Endodermal cell (in vitro differentiated cells): Measurements from ENCODE around the gene NUP210. TPM values are rescaled to one million over a fixed set of nuclear protein-coding genes. Genes with fewer than 3 reads are reported as not detected.

Experiments
- DNase-seq: peaks from one replicate; pipeline ENCODE4 v3.0.0-alpha.2; 2017
- H3K27ac ChIP-seq: 2 replicates; pipeline ENCODE4 v1.5.1; 2013; ENCODE audit warnings: mild to moderate bottlenecking, low read depth, low read length, moderate library complexity
- H3K27me3 ChIP-seq: 2 replicates; pipeline ENCODE4 v1.6.1; 2013; ENCODE audit warnings: mild to moderate bottlenecking, low read length, moderate library complexity; ENCODE audit not compliant: insufficient read depth, control insufficient read depth, poor library complexity, severe bottlenecking
- H3K36me3 ChIP-seq: 2 replicates; pipeline ENCODE4 v1.7.0; 2013; ENCODE audit warnings: mild to moderate bottlenecking, low read length, moderate library complexity; ENCODE audit not compliant: control insufficient read depth, insufficient read depth
- H3K4me1 ChIP-seq: one replicate; pipeline ENCODE4 v1.7.0; 2013; ENCODE audit warnings: low read length; ENCODE audit not compliant: control insufficient read depth, insufficient read depth
- H3K4me3 ChIP-seq: 2 replicates; pipeline ENCODE4 v1.5.1; 2013; ENCODE audit warnings: mild to moderate bottlenecking, low read length, moderate library complexity
- H3K9ac ChIP-seq: 2 replicates; pipeline ENCODE4 v1.6.1; 2013; ENCODE audit warnings: mild to moderate bottlenecking, low read length, moderate library complexity; ENCODE audit not compliant: poor library complexity, severe bottlenecking; ENCODE audit errors: extremely low read depth
- H3K9me3 ChIP-seq: 2 replicates; pipeline ENCODE4 v1.6.1; 2013; ENCODE audit warnings: mild to moderate bottlenecking, low read length, moderate library complexity; ENCODE audit not compliant: control insufficient read depth
- H3K27ac Mint-ChIP-seq: 2 replicates; pipeline ENCODE4 v1.8.0; 2020; ENCODE audit warnings: mixed read lengths
- H3K27me3 Mint-ChIP-seq: 2 replicates; pipeline ENCODE4 v1.8.0; 2021; ENCODE audit warnings: mild to moderate bottlenecking, mixed read lengths; ENCODE audit not compliant: insufficient read depth
- H3K36me3 Mint-ChIP-seq: 2 replicates; pipeline ENCODE4 v1.8.0; 2020; ENCODE audit warnings: low read depth, mixed read lengths
- H3K4me1 Mint-ChIP-seq: 2 replicates; pipeline ENCODE4 v1.8.0; 2020; ENCODE audit warnings: mixed read lengths
- H3K4me3 Mint-ChIP-seq: 2 replicates; pipeline ENCODE4 v1.8.0; 2020; ENCODE audit warnings: mild to moderate bottlenecking, moderate library complexity, mixed read lengths
- H3K9me3 Mint-ChIP-seq: 2 replicates; pipeline ENCODE4 v1.8.0; 2020; ENCODE audit warnings: mild to moderate bottlenecking, mixed read lengths
- CTCF ChIP-seq: fragments of 200-600 bp; sonication (generic); conservative IDR thresholded peaks from 2 replicates; pipeline ENCODE4 v1.5.0; 2021; ENCODE audit warnings: antibody characterized with exemption, mild to moderate bottlenecking
- WGBS, 2 experiments: methylation state at CpG; one replicate each; pipeline versions ENCODE4 v1.1.5 to v1.1.7; 2013; ENCODE audit warnings: missing lambda C conversion rate in 2 of 2, mixed read lengths in 1 of 2; ENCODE audit not compliant: insufficient coverage in 1 of 2, insufficient read length in 1 of 2; 5-methylcytosine and 5-hydroxymethylcytosine counted together
- total RNA-seq, 2 donors: library from RNA; stranded (reverse); fragmentation: NEBNext Ultra II Directional in 1 of 2; extraction: Animal tissue kit (Norgen Biotek cat#: 25700) in 1 of 2; gene quantifications; 2 replicates in 1 of 2; 3 replicates in 1 of 2; pipeline ENCODE4 v1.2.1, GENCODE V29; 2021

NUP210 gene
- total RNA-seq, 2 donors from 2014 or later, result 43.0 to 62.3 TPM

GRCh38 chr3:13346481-13347389, 73.4 kb downstream of the NUP210 start:
- H3K9ac ChIP-seq, result no peak overlapping the region
- no peaks in the 10 kb centered on the region for H3K9me3 ChIP-seq
- Mint-ChIP-seq H3K27me3 (no peaks in the 10 kb centered on the region), H3K4me3 (peak overlapping the region; percentile 23), H3K36me3 (peaks cover 12% of the 10 kb centered on the region), H3K27ac (peak overlapping the region; percentile 92), H3K9me3 (no peaks in the 10 kb centered on the region), H3K4me1 (peaks cover 42% of the 10 kb centered on the region)
- WGBS, 2 experiments, result 67% methylated on average over 14 to 23 of the region's 23 CpGs
- H3K36me3 ChIP-seq, result no peaks in the 10 kb centered on the region
- no peaks in the 10 kb centered on the region for H3K27me3 ChIP-seq
- no peak overlapping the region for H3K27ac ChIP-seq
- no peak overlapping the region for H3K4me3 ChIP-seq
- peak; percentile 65 for TF ChIP-seq CTCF
- DNase-seq, result peak; percentile 91
- peaks cover 3% of the 10 kb centered on the region for H3K4me1 ChIP-seq

GRCh38 chr3:13345772-13346171, 74.3 kb downstream of the NUP210 start:
- no peak overlapping the region for H3K4me3 Mint-ChIP-seq
- H3K9me3 Mint-ChIP-seq, result no peaks in the 10 kb centered on the region
- no peak overlapping the region for H3K4me3 ChIP-seq
- H3K4me1 Mint-ChIP-seq, result peaks cover 42% of the 10 kb centered on the region
- H3K27me3 Mint-ChIP-seq, result no peaks in the 10 kb centered on the region
- H3K4me1 ChIP-seq, result peaks cover 3% of the 10 kb centered on the region
- TF ChIP-seq CTCF, result no peak
- no peak overlapping the region for H3K27ac Mint-ChIP-seq
- 95 to 100% methylated on average over 3 to 6 of the region's 6 CpGs for WGBS, 2 experiments
- DNase-seq, result no peak
- H3K36me3 Mint-ChIP-seq, result peaks cover 17% of the 10 kb centered on the region
- H3K27ac ChIP-seq, result no peak overlapping the region
- no peaks in the 10 kb centered on the region for H3K9me3 ChIP-seq
- H3K36me3 ChIP-seq, result no peaks in the 10 kb centered on the region
- no peaks in the 10 kb centered on the region for H3K27me3 ChIP-seq
- H3K9ac ChIP-seq, result no peak overlapping the region

- no peak for DNase-seq
- no peak for TF ChIP-seq CTCF
- Histone ChIP-seq H3K27me3 (no peaks in the 10 kb centered on the region), H3K27ac (no peak overlapping the region), H3K9ac (no peak overlapping the region), H3K36me3 (no peaks in the 10 kb centered on the region), H3K4me3 (no peak overlapping the region), H3K9me3 (no peaks in the 10 kb centered on the region), H3K4me1 (peaks cover 3% of the 10 kb centered on the region)
- H3K4me1 Mint-ChIP-seq, result peaks cover 42% of the 10 kb centered on the region
- H3K4me3 Mint-ChIP-seq, result no peak overlapping the region
- no peak overlapping the region for H3K27ac Mint-ChIP-seq
- H3K9me3 Mint-ChIP-seq, result no peaks in the 10 kb centered on the region
- H3K36me3 Mint-ChIP-seq, result peaks cover 17% of the 10 kb centered on the region
- WGBS, 2 experiments, result 84 to 91% methylated on average over 7 to 8 of the region's 8 CpGs
- no peaks in the 10 kb centered on the region for H3K27me3 Mint-ChIP-seq
These were observed 74.8 kb downstream of the NUP210 start for GRCh38 chr3:13345284-13345683.
